HG03139 (cell line): Measurements from ENCODE around the gene RORC.

Experiments
- ATAC-seq: cut with Tn5 transposase; IDR thresholded peaks from one replicate; pipeline ENCODE4 v1.9.1; 2021; ENCODE audit not compliant: unreplicated experiment

RORC gene

DNA sequence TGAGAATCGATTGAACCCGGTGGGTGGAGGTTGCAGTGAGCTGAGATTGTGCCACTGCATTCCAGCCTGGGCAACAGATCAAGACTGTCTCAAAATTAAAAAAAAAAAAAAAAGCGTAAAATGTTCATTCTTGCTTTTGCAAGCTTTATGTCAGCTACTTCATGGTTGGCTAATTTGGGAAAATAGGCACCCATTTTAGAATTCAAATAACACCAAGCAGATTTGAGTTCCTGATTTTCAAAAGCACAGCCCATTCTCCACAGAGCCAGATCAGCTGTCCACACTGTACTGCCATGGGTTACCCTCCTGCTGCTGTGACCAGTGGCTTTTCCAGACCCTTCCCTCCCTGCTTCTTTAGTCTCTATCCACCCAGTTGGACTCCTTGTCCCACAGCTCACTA, 17.5 kb upstream of the RORC start:
- ATAC-seq: no peak

DNA sequence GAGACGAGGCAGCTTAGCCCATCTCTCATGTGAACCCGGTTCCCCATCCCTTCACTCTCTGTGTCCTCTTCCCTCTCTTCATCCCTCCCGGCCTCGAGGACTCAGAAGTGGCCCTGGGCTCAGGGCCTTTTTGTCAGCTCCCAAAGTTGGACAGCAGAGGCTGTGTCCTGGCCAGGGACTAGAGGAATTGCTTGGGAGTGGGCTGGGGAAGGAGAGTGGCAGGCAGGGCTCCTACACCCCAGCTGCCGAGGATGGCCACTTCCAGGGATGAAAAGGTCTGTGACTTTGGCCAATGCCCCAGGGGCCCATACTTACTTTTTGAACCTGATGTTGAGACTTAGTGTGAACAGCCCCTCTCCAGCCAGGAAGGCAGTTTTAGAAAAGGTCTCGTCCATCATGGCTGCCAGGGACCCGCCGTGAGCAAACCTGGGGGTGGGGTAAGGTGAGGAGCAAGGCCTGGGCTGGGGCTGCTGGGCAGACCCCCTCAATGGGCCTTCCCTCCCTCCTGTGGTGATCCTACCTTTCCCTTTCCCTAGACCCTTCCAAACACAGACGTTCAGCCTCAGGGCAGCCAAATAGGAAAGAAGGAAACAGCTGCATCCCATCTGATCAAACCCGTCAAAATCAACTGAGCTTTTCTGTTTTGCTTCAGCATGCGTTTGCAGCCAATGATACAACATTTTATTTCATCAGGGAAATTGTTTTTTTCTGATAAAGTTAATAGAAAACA, 16.4 kb upstream of the RORC start:
- no peak for ATAC-seq

DNA sequence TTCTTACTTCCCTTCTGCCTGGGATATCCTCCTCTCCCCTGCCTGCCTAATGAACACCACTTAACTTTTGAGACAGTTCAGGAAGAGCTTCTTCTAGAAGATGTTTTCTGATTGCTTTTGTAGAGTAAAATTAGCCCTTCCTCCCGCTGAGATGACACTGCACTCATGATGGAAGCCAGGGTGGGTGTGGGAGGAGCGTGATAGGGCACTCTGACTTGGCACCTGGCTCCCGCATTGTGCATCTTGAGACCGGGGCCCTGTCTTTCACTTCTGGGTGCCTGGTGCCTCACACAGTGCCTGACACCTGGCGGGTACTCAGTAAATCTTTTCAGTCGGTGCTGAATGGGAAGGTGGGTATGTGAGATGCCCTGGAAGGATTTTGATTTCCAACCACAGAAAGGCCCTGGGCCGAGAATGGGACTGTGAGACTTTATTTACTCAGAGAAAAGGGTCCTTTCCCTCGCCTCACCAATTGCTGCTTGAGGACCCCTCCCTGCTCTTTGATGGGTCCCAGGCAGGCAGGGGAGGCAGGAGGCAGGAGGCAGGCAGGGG, 15.2 kb upstream of the RORC start:
- no peak for ATAC-seq

DNA sequence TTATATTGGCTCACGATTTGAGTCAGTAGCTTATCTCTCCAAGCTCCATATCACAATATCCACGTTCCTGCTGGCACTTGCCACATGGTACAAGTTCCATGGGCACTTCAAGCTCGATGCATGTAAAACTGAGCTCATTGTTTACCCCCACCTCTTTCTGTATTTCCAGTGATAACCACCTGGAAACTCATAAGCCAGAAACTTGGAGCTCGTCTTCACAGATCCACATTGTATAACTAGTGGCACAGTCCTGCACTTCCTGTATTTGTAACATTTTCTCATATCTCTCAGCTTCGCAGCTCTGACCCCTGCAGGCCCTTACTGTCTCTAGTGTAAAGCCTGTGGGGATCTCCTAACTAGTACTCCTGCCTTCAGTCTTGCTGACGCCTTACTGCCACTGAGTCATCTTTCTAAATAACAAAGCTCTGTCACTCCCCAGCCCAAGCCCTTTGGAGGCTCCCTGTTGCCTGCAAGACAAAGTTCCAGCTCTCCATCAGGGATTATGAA, 14.5 kb upstream of the RORC start:
- no peak for ATAC-seq

DNA sequence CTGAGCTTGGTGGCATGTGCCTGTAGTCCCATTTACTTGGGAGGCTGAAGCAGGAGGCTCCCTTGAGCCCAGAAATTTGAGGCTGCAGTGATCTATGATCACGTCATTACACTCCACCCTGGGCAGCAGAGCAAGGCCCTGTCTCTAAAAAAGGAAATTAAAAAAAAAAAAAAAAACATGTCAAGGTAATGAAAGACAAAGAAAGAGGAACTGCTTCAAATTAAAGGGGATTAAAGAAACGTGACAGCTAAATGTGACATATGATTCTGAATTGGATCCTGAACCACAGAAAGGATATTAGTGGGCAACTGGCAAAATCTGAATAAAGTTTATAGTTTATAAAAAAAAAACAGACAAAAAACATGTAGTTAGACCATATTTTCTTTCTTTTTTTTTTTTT, 11.8 kb upstream of the RORC start:
- ATAC-seq: no peak

DNA sequence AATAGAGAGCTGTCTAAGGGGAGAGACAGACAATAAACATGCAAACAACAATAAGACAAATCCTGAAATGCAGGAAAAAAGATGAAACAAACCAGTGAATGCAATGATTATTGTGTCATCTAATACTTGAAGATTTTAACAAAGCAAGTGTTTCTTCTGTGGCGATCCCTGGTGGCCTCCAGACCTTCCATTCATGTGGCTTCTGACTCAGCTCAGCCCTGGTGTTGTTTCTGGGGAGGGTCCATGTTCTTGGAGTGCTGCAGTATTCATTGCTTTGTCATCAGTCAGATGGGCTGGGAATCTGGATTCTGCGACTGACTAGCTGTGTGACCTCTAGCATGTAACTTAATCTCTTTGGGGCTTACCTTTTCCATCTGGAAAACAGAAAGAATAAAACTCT, 9.5 kb upstream of the RORC start:
- no peak for ATAC-seq

DNA sequence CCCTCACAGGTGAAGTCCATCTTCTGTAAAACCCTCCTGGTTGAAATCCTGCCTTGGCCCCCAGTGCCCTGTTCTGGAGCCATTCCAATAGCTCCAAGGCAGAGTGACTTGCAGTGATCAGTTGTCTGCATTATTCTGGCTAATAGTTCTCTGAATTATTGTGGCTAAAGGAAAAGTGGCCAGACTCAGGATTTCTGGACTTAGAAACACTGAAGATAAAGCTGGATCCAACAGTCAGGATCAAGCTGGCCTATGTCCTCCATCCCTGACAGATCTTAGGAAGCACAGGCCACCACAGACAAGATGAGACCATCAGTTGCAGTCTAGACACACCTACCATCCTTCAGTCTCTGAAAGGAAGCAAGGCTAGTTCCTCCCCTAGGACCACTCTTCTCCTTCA, 8.8 kb upstream of the RORC start:
- ATAC-seq: no peak

DNA sequence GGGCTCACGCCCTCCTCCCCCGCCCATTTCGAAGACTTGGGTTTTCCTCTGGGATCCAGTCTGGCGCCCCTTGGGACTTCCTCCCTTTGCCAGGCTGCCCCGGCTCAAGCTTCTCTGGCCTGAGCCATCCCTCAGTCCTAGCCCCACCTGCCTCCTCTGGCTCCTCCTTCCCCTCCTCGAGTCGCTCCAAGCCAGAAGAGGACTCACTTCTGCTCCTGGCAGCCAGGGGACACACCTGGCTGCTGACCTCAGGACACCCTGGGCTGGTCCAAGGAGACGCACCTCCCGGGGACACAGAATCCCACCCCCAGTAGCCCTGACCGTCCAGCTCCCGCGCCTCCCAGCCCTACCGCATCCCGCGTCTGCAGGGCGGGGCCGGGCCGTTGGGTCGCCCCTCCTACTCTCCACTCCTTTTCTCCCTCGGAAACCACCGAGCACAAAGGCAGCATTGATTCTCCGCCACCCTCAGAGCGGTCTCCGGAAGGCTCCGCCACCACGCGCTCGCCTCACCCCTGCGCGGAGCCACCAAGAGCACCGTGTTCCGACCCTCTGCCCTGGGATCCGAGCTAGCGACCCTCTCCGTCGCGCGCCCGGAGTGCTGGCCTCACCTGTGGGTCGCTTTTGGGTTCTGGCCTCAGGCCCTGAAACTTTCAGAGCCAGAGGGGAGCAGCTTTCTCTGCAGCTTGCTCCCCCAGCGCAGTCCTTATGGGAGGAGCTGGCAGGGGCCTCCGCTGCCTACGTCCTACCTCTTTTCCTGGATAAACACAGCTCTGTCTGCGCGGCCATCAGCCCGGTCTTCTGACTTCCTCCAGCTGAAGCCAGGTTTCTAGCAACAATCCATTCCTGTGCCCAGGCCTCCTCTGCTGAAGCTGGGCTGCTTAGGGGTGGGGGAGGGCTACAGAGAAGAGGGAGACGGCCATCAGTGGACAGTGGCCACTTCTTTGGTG, 8.1 kb upstream of the RORC start, which contains the start of gene C2CD4D:
TSS of gene C2CD4D (minus strand) at position 364 of the 947 bp plus-strand sequence. CDS start 831 bp downstream, outside the sequence.
- ATAC-seq: no peak

DNA sequence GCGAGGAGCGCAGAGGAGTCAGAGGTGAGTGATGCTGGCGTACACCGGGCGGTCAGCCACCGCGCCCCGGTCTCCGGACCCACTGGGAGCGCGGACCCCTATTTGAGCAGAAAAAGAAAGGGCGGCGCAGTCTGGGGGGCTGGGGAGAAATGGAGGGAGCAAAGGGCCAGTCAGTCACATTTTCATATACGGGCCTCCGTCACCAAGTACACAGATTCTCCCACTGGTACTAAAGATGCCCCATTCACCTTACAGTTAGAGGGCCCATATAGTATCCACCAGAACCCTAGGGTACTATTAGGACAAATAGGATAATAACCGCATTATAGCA, 7.4 kb upstream of the RORC start:
- no peak for ATAC-seq

DNA sequence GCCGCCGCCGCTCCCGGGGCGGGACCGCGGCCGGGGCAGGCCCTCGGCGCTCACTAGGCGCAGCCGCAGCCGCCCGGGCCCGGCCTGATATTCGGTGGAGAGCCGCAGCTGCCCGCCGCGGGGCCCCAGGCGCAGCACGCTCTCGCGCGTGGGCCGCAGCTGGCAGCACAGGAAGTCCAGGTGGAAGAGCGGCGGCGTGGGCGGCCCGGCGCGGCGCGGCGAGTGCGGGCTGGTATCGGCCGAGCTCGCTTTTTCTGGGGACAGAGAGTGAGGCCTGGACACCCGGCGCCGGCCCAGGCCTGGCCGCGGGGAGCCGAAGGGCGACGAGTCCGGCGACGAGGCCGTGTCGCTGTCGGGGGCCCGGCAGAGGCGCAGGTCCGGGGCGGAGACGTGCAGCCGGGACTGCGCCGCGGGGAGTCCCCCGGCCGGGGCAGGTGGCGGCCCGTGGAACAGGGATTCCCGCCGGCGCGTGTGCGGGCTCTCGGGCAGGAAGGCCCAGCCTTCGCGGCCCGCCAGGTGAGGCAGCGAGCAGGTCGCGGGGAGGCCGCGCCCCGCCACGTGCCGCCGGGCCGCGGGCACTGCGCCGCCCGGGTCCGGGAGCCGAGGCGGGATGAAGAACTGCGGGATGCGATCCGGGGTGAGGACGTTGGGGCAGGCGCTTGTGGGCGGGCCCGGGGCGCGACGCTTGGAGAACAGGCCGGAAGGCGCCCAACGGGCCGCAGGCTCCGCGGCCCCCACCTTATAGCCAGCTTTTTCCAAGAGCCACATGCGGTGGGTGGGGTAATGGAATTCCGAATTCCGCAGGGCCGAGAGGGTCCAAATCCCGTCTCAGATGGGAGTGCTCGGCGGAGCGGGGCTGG, 6.8 kb upstream of the RORC start:
- no peak for ATAC-seq

DNA sequence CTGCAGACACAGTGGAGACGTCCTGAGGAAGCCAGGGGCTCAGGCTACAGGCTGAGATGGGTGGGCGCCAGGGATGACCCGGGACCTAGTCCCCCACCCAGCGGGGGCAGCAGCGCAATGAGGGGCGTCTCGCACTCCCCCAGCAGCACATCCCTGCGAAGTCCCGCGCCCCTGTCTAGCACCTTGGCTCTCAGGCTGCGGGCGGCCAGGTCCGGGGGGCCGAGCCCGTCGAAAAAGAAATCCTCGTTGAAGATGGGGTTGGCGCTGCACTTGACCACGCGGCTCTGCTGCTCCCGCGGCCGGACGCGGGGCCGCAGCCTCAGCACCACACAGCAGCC, 6.3 kb upstream of the RORC start:
- ATAC-seq: no peak

DNA sequence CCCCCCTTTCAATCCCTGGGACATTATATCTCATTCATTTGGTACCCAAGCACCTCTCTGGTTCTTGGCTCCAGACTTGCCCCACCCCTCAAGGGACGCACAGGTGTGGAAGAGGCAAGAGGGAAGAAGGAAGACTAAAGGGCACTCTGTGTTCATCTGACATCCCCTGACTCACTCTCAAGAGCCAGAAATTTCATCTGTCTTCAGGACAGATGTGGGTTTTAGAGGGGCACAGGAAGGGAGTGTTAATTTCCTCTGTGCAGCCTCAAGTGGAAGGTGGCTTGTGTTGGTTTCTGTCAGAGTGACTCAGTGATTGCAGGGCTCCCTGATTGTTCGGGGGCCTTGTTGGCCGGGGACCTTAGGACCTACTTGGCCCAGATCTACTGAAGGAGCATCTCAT, 5.6 kb upstream of the RORC start:
- no peak for ATAC-seq

DNA sequence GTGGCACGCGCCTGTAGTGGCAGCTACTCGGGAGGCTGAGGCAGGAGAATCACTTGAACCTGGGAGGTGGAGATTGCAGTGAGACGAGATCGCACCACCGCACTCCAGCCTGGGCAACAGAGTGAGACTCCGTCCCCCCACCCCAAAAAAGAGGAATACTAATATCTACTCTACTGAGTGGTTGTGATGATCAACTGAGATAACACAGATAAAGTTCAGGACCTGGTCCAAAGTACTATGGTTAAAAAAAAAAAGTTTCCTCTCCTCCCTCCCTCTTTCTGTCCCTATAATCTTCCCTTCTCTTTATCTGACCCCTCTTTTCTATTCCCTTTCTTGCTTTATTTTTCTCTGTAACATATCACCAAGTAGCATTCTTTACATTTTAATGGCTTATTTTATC, 4.0 kb upstream of the RORC start:
- ATAC-seq: no peak

DNA sequence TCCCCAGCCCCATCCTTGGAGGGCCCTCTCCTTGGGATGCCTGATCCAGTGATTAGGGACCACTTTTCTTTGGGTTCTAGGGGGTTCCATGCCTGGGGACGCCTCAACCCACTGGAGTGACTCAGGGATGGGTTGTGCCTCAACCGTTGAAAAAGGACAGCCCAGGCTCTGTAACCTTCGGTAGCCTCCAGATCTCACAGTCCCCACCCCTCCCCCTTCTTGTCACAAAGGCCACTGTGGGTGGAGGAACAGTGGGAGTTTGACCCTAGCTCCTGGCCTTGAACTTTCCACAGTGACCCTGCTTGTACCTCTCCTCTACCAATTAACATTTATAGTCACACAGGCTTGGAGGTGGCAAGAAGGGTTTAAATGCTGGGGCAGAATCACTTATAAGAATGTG, 2.6 kb upstream of the RORC start:
- ATAC-seq: no peak

DNA sequence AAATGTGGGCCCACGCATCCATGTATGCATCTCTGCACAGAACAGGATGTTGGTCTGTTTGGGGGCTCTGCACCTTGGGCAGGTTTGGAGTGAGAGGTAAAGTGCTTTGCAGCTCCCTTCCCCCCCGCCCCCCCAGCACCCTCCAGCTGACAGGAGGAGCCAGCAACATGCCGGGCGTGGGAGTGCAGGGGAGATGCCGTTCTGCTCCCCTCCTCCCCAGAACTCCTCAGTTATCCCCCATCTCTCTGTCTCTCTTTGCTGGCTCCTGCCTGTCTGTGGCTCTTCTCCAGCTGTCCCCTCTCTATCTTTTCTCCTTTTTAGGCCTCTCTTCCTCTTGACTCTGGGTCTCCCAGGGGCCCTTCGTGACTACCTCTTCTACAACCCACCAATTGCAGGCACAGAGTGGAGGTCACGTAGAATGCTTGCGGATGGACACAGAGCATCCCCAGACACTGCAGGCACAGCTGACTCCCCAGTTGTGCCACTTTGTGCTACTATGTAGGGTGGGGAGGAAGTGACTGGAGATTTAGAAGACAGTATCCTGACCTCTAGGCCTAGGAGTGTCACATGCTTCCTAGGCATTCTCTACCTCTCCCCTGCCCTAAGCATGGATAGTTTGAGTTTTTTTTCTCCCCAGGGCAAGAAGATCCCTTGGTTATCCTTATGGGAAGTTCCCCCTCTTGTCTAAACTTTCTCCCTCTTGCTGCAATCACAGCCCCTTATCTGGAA, 1.7 kb upstream of the RORC start:
- ATAC-seq: no peak

DNA sequence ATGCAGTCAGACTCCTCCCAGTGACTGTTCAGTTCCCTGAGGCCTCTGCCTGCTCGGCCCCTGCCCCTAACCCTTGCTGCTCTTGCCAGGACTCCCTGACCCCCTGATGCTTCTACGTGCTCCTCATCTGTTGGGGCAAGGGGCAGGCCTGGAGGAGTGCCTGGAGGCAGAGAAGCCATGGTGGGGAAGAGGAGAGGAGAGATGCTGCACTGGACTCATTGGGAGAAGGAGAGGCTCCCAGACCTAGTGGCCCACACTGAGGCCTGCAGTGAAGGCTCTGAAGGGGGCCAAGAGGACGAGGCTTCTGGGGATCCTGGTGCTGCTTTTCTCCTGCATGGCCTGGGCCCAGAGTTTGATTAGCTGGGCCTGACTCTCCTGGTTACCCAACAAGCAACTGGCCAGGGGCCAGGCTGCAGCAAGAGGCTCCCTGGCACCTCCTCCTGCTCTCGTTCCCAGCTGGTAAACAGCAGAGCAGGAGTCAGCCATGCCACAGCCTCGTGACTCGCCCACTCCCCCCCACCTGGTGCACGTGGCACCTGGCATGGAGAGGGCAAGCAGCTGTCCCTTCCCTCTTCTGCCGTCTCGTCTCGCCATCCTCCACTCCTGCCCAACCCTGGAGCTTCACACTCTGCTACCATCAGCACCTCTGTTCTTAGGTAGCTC, 847 bp upstream of the RORC start:
- no peak for ATAC-seq

DNA sequence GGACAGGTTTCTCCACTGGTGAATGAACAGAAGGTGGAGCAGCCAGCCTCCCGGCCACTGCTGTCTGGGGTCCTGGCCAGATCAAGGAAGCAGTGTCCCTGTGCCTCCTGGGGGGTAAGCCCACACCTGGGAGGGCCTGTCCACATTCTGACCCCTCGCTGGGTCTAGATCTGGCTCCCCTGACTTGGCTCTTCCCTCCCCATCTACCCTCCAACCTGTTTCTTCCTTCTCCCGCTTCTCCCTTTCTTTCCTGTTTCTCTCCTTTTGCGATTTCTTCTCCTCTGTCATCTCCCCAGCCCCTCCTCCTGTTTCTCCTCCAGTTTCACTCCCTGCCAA, 378 bp downstream of the RORC start:
- ATAC-seq: no peak

DNA sequence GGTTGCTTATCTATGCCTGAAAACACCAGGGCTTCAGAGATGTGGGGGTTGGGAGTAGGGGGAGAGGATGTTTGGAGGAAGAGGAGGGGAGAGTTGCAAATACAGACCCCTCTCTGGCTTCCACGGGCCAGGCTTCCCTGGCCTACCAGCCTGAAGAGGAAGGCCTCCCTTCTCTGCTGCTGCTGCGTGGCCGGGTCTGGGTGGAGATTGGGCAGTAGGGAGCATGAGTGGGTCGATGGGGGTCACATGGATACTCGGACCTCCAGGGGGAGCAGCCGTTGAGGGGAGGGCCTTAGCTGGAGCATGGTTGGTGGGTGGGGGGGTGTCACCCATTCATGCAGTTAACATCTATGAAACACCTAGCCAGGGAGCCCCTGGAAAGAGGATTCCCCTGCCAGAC, 1.5 kb downstream of the RORC start:
- no peak for ATAC-seq

DNA sequence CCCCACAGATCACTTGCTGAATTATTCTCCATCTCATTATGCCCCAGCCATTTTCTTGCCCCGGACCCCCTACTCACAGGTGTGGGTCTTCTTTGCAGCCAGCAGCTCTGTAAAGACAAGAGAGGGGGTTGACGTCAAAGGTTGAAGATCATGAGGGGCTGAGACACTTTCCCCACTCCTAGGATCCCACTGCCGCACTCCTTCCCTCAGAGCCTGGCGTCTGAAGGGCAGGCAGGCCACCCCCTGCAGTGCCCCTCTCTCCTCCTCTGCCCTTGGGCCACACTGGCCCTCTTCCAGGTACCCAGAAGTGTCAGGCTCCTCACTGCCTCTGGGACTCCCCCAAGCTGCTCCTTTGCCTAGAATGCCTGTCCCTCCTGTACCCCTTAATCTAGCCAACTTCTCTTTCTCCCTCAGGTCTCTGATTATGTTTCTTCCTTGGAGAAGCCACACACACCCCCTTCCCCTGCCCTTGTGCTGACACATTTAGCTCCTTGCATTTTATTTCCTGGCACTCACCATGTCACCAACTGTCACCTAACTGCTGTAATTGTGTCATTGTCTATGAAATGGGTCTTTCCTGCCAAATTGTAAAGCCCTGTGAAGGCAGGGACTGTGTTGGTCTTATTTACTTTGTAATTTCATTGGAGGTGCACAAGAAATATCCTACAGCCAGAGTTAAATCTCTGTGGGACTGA, 2.1 kb downstream of the RORC start:
- no peak for ATAC-seq
